ENCODE data around the gene TRIM49C.
"Not testable (repeated sequence)": the region's sequence is repeated elsewhere in the genome, so short reads cannot be mapped to it uniquely, and the experiment has no call there.

The TRIM49C gene

GRCh38 chr11:90030806-90031205, at the start of gene TRIM49C:
Gene TRIM49C, plus strand, starts transcription at chr11:90031106. Its CDS starts 4,106 bp downstream, at chr11:90035212.
- DNase-seq, result not testable (repeated sequence)

- DNase-seq, result not testable (repeated sequence)
These were observed 6.7 kb upstream of the TRIM49C start for GRCh38 chr11:90024184-90024583.

GRCh38 chr11:90051591-90052209, 20.8 kb downstream of the TRIM49C start:
- not testable (repeated sequence) for DNase-seq

- DNase-seq, result not testable (repeated sequence)
These were observed 21.4 kb downstream of the TRIM49C start for GRCh38 chr11:90052311-90052710.

GRCh38 chr11:90053545-90053944, 22.6 kb downstream of the TRIM49C start:
- DNase-seq, result not testable (repeated sequence)

GRCh38 chr11:90085650-90086049, 54.7 kb downstream of the TRIM49C start, which contains the start of gene UBTFL1:
Gene UBTFL1, plus strand, starts transcription at chr11:90085950. Its CDS starts 0 bp downstream, at chr11:90085950.
- DNase-seq, result not testable (repeated sequence)

- DNase-seq, result not testable (repeated sequence)
These were observed 57.8 kb downstream of the TRIM49C start for GRCh38 chr11:90088731-90089130.

Data from CD4-positive, alpha-beta T cell treated with Interleukin-21 for 1 hour (primary cell).